ENCODE data around the gene SCNN1G. TPM values are rescaled to one million over a fixed set of nuclear protein-coding genes. Genes with fewer than 3 reads are reported as not detected.

SCNN1G gene
- total RNA-seq, 1 donor from 2014 or later, result not detected

DNA sequence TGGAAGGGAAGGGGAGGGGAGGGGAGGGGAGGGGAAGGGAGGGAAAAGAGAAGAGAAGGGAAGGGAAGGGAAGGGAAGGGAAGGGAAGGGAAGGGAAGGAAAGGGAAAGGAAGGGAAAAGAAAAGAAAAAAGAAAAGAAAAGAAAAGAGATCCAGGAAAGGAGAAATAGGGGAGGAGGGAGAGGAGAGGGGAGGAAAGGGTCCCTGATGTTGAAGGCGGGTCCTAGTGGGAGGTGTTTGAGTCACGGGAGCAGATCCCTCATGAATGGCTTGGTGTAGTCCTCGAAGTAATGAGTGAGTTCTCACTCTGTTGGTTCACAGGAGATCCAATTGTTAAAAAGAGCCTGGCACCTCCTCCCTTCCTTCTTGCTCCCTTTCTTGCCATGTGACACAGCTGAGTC is 26.4 kb upstream of the SCNN1G start:
- Mint-ChIP-seq H3K4me1 (no peaks in the 10 kb centered on the region), H3K27ac (ENCODE audit: unreplicated experiment) (no peak overlapping the region), H3K27me3 (ENCODE audit: low read depth) (peaks cover 50% of the 10 kb centered on the region), H3K36me3 (ENCODE audit: low read depth) (no peaks in the 10 kb centered on the region), H3K4me3 (no peak overlapping the region), H3K9me3 (peaks cover 3% of the 10 kb centered on the region)
- TF ChIP-seq, protein P1, sequence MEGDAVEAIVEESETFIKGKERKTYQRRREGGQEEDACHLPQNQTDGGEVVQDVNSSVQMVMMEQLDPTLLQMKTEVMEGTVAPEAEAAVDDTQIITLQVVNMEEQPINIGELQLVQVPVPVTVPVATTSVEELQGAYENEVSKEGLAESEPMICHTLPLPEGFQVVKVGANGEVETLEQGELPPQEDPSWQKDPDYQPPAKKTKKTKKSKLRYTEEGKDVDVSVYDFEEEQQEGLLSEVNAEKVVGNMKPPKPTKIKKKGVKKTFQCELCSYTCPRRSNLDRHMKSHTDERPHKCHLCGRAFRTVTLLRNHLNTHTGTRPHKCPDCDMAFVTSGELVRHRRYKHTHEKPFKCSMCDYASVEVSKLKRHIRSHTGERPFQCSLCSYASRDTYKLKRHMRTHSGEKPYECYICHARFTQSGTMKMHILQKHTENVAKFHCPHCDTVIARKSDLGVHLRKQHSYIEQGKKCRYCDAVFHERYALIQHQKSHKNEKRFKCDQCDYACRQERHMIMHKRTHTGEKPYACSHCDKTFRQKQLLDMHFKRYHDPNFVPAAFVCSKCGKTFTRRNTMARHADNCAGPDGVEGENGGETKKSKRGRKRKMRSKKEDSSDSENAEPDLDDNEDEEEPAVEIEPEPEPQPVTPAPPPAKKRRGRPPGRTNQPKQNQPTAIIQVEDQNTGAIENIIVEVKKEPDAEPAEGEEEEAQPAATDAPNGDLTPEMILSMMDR (conservative IDR thresholded peaks at IDR 0.05), result no peak
- DNase-seq (ENCODE audit: low read depth, low spot score), result no peak

DNA sequence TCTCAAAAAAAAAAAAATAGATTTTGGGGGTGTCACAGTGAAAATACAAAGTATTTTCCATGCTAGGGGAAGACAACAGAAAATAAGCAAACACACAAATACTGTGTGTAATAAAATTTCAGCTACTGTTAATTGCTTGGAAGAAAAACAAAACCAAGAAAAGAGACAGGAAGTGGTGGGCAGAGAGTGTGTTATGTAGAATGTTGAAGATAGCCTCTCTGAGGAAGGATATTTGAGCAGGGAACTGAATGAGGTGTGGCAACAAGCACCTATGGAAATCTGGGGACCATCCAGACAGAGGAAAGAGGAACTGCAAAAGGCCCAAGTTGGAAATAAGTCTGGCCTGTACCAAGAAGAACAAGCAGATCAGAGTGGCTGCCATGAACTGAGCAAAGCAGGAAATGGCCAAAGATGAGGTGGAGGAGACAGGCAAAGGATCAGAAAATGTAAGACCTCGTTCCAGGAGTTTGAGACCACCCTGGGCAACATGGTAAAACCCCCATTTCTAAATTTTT is 25.5 kb upstream of the SCNN1G start:
- H3K27me3 Mint-ChIP-seq (ENCODE audit: low read depth), result peaks cover 52% of the 10 kb centered on the region
- H3K9me3 Mint-ChIP-seq, result peaks cover 3% of the 10 kb centered on the region
- no peak overlapping the region for H3K4me3 Mint-ChIP-seq
- TF ChIP-seq, protein P1 (conservative IDR thresholded peaks at IDR 0.05), result no peak
- DNase-seq (ENCODE audit: low read depth, low spot score), result no peak
- no peaks in the 10 kb centered on the region for H3K4me1 Mint-ChIP-seq
- no peak overlapping the region for H3K27ac Mint-ChIP-seq (ENCODE audit: unreplicated experiment)
- H3K36me3 Mint-ChIP-seq (ENCODE audit: low read depth), result no peaks in the 10 kb centered on the region

DNA sequence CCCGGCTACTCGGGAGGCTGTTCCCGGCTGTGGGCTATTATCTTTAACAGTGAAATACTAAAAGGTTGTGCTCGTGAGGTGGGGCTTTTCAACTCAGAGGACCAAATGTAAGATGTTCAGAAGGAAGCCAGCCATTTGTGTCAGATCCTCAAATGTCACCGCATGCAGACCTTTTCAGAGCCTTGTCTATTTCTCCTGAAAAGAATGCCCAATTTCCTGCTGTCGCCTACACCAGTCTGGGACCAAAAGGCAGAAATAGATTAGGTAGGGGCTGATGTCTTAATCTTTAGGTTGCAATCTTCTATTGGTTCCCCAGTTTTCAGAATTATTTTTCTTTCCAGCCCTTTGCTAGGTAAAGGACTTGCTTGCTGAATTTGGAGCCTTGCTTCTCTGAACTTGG is 24.4 kb upstream of the SCNN1G start:
- H3K36me3 Mint-ChIP-seq (ENCODE audit: low read depth), result no peaks in the 10 kb centered on the region

DNA sequence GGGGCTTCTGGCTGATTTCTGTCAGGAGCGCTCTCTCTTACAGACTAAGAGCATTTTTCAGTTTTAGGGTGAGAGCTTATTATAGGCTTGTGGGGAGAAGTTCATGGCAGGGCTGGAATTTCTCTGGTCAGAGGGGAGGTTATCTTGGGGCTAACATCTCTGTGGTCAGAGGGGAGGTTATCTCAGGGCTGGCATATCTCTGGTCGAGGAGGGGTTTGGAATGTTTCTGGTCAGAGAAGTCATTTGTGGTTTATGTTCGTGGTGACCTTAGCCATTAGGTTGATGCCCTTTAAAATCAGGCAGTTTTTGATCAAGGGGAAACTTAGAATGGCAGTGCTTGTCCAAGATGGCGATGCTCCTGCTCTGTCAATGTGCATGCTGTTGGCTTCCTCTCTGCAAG is 22.5 kb upstream of the SCNN1G start:
- H3K27me3 Mint-ChIP-seq (ENCODE audit: low read depth), result peaks cover 42% of the 10 kb centered on the region
- TF ChIP-seq, protein P1 (conservative IDR thresholded peaks at IDR 0.05), result no peak
- H3K36me3 Mint-ChIP-seq (ENCODE audit: low read depth), result no peaks in the 10 kb centered on the region
- DNase-seq (ENCODE audit: low read depth, low spot score), result no peak
- no peak overlapping the region for H3K4me3 Mint-ChIP-seq
- no peaks in the 10 kb centered on the region for H3K4me1 Mint-ChIP-seq
- no peak overlapping the region for H3K27ac Mint-ChIP-seq (ENCODE audit: unreplicated experiment)
- peaks cover 3% of the 10 kb centered on the region for H3K9me3 Mint-ChIP-seq

More for the DNA sequence above, 24.4 kb upstream of the SCNN1G start:
- TF ChIP-seq, protein P1 (conservative IDR thresholded peaks at IDR 0.05), result no peak
- no peak for DNase-seq (ENCODE audit: low read depth, low spot score)
- no peak overlapping the region for H3K27ac Mint-ChIP-seq (ENCODE audit: unreplicated experiment)
- no peaks in the 10 kb centered on the region for H3K4me1 Mint-ChIP-seq
- H3K27me3 Mint-ChIP-seq (ENCODE audit: low read depth), result peaks cover 42% of the 10 kb centered on the region
- peaks cover 3% of the 10 kb centered on the region for H3K9me3 Mint-ChIP-seq
- no peak overlapping the region for H3K4me3 Mint-ChIP-seq

DNA sequence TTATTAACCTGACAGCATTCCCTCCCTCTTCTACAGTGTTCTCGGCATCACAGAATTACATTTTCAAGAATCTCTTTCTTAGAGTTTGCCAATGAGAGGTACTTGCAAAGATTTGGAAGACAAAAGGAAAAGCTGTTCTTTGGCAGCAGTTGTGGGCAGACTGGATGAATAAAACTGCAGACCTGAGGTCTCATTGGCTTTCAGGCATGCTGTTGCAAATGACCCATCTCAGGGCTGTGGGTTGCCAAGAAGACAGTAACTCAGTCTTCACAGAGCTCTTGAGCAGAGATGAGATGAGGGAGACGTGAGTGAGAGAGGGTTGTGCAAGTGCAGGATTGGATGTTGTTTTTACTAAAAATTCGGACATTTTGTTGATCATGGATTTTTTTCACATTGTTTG is 22.0 kb upstream of the SCNN1G start:
- no peak overlapping the region for H3K4me3 Mint-ChIP-seq
- no peaks in the 10 kb centered on the region for H3K4me1 Mint-ChIP-seq
- TF ChIP-seq, protein P1 (conservative IDR thresholded peaks at IDR 0.05), result no peak
- no peak overlapping the region for H3K27ac Mint-ChIP-seq (ENCODE audit: unreplicated experiment)
- no peaks in the 10 kb centered on the region for H3K36me3 Mint-ChIP-seq (ENCODE audit: low read depth)
- H3K27me3 Mint-ChIP-seq (ENCODE audit: low read depth), result peaks cover 41% of the 10 kb centered on the region
- no peak for DNase-seq (ENCODE audit: low read depth, low spot score)
- peaks cover 3% of the 10 kb centered on the region for H3K9me3 Mint-ChIP-seq

All from neural crest cell (in vitro differentiated cells).